Peyer's patch (tissue), 4 donors: ENCODE results near the gene WDR7. TPM values are rescaled to one million over a fixed set of nuclear protein-coding genes. Genes with fewer than 3 reads are reported as not detected.

Source experiments
- DNase-seq, 3 donors: peaks; one replicate each; pipeline ENCODE4 v3.0.0-alpha.2; 2017 to 2019
- H3K27ac ChIP-seq, 4 donors: fragments of 200-600 bp; sonication (generic); one replicate each; pipeline ENCODE4 v1.5.1; 2016 to 2019
- H3K27me3 ChIP-seq, 2 donors: fragments of 200-600 bp; sonication (generic); one replicate each; pipeline ENCODE4 v1.5.1; 2019
- H3K36me3 ChIP-seq, 3 donors: fragments of 200-600 bp; sonication (generic); one replicate each; pipeline ENCODE4 v1.5.1; 2016 to 2019
- H3K4me1 ChIP-seq, 4 donors: fragments of 200-600 bp; sonication (generic); one replicate each; pipeline ENCODE4 v1.5.1; 2016 to 2019
- H3K4me3 ChIP-seq, 4 donors: fragments of 200-600 bp; sonication (generic); 1 replicate in 3 of 4; 2 replicates in 1 of 4; pipeline ENCODE4 v1.5.1; 2016 to 2019; ENCODE audit warnings: mild to moderate bottlenecking in 1 of 4
- H3K9me3 ChIP-seq, 4 donors: fragments of 200-600 bp; sonication (generic); one replicate each; pipeline ENCODE4 v1.5.1; 2016 to 2019; ENCODE audit warnings: mild to moderate bottlenecking in 1 of 4
- POLR2A ChIP-seq, 2 donors: fragments of 450-650 bp; IDR thresholded peaks; one replicate each; pipeline ENCODE4 v1.5.1; 2017; ENCODE audit warnings: antibody characterized with exemption in 2 of 2, mild to moderate bottlenecking in 2 of 2, moderate library complexity in 2 of 2
- total RNA-seq, 4 donors: library from RNA; depleted of rRNA; stranded (reverse); fragments of >200 nt; gene quantifications; one replicate each; pipeline ENCODE4 v1.1.0, GENCODE V29; 2016
- TF ChIP-seq, protein P1 (sequence below), 6 experiments: fragments of 450-650 bp in 4 of 6; fragments of 200-600 bp in 2 of 6; sonication (generic) in 1 of 6; IDR thresholded peaks; one replicate each; pipeline ENCODE4 v1.5.1; 2017 to 2019; ENCODE audit warnings: antibody characterized with exemption in 6 of 6, mild to moderate bottlenecking in 3 of 6, moderate library complexity in 1 of 6

WDR7 gene
- total RNA-seq, 4 donors from 2014 or later = 28.0 to 60.2 (median 34.4) TPM

DNA sequence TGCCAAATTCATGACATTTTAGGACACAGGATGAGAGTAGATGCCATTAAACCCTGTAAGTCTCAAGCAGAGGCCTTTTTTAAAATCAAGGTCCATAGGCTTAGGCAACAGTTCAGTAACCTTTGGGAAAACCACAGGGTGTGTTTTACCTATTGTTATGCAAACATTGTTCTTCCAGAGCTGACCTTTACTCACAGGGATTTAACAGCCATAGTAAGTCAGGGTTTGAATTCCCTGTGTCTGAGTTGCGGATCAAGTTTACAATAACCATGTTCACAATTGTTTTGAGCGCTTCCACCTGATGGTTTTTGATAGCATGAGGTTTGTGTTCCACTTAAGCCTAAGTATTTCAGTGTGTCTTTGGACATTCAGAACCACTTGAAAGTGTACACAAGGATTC, 335.7 kb downstream of the WDR7 start:
- no peak overlapping the region for H3K27ac ChIP-seq
- H3K36me3 ChIP-seq = no peaks in the 10 kb centered on the region
- TF ChIP-seq, protein P1, sequence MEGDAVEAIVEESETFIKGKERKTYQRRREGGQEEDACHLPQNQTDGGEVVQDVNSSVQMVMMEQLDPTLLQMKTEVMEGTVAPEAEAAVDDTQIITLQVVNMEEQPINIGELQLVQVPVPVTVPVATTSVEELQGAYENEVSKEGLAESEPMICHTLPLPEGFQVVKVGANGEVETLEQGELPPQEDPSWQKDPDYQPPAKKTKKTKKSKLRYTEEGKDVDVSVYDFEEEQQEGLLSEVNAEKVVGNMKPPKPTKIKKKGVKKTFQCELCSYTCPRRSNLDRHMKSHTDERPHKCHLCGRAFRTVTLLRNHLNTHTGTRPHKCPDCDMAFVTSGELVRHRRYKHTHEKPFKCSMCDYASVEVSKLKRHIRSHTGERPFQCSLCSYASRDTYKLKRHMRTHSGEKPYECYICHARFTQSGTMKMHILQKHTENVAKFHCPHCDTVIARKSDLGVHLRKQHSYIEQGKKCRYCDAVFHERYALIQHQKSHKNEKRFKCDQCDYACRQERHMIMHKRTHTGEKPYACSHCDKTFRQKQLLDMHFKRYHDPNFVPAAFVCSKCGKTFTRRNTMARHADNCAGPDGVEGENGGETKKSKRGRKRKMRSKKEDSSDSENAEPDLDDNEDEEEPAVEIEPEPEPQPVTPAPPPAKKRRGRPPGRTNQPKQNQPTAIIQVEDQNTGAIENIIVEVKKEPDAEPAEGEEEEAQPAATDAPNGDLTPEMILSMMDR (IDR thresholded peaks at IDR 0.05) = no peak
- TF ChIP-seq POLR2A (IDR thresholded peaks at IDR 0.05) = no peak
- H3K4me3 ChIP-seq = no peak overlapping the region
- no peaks in the 10 kb centered on the region for H3K4me1 ChIP-seq
- H3K27me3 ChIP-seq = no peaks in the 10 kb centered on the region
- H3K9me3 ChIP-seq = no peaks in the 10 kb centered on the region
- DNase-seq = no peak

DNA sequence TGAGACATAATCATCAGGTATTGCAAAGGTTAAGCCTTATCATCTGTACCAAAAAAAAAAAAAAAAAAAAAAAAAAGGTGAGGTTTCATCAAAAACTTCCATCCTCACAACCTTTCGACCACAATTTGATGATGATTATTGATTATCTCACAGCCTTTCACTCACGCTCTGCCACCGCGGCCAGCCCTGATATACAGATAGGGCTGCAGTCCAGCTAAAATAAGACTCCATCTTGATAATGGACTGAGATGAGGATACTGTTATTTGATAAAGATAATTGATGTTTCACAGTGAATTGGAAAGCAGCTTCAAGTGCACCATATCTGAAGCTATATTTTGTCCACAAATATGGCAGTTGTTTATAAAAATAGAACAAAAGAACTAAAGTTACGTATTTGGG, 336.1 kb downstream of the WDR7 start:
- Histone ChIP-seq H3K27ac (no peak overlapping the region), H3K36me3 (no peaks in the 10 kb centered on the region), H3K9me3 (no peaks in the 10 kb centered on the region), H3K4me3 (no peak overlapping the region), H3K27me3 (no peaks in the 10 kb centered on the region), H3K4me1 (no peaks in the 10 kb centered on the region)
- TF ChIP-seq, protein P1 (IDR thresholded peaks at IDR 0.05) = no peak
- no peak for TF ChIP-seq POLR2A (IDR thresholded peaks at IDR 0.05)
- DNase-seq = no peak

DNA sequence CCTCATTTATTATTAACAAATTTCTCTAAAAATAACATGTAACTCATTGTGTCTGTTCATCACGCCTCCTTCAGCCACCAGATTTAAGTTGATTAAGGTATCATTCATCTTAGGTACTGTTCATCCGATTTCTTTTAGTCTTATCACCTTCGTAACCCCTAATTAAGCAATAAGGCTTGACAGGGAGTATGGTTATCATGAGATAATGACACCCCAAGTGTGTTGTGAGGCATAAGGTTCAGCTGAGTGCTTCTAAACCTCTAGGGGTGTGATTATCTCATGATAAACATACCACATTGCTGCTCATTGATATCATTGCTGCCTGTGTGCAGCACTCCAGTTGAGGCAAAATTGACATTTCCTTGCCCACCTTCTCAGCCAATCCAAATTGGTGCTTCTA, 336.9 kb downstream of the WDR7 start:
- no peak for TF ChIP-seq POLR2A (IDR thresholded peaks at IDR 0.05)
- TF ChIP-seq, protein P1 (IDR thresholded peaks at IDR 0.05) = no peak
- H3K36me3 ChIP-seq = no peaks in the 10 kb centered on the region
- DNase-seq = no peak

DNA sequence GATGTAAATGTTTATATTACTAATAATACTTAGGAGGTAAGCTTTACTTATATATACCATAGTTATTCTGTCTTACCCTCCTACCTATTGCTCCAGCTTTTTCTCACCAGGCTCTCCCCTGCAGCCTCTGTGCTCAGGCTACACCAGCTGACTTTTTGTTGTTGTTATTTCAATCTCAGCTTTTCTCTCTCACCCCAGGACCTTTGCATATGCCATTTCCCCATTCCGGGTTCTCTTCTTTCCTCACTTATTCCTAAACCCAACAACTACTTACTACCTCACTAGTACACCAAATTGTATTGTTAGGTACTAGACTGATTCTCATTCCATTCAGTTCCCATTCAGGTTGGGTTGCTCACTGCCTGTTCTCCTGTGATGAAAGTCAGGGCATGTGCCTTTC, 339.5 kb downstream of the WDR7 start:
- Histone ChIP-seq H3K4me1 (no peaks in the 10 kb centered on the region), H3K27ac (no peak overlapping the region), H3K9me3 (no peaks in the 10 kb centered on the region), H3K4me3 (no peak overlapping the region), H3K36me3 (no peaks in the 10 kb centered on the region), H3K27me3 (no peaks in the 10 kb centered on the region)
- TF ChIP-seq POLR2A (IDR thresholded peaks at IDR 0.05) = no peak
- TF ChIP-seq, protein P1 (IDR thresholded peaks at IDR 0.05) = no peak
- no peak for DNase-seq

More for the DNA sequence above, 336.9 kb downstream of the WDR7 start:
- H3K9me3 ChIP-seq = no peaks in the 10 kb centered on the region
- H3K4me1 ChIP-seq = no peaks in the 10 kb centered on the region
- H3K27me3 ChIP-seq = no peaks in the 10 kb centered on the region
- H3K27ac ChIP-seq = no peak overlapping the region
- H3K4me3 ChIP-seq = no peak overlapping the region

DNA sequence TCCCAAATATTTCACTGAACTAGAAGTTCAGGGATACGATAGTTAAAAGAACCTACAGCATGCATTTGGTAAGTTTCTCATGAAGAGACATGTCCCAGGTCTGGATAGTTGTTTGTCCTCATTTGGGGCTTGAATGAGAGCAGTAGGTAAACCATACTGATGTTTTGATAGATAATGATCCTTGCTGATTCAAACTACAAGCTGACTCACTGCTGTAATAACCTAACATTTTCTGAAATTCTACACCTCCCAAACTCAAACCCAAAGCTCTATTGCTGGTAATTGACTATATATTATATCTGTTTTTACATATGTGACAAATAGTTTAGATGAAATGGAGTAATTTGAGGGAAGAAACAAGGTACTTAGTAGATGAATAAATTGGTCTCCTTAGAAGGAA, 341.6 kb downstream of the WDR7 start:
- DNase-seq = no peak
- H3K4me3 ChIP-seq = no peak overlapping the region
- no peak for TF ChIP-seq POLR2A (IDR thresholded peaks at IDR 0.05)
- TF ChIP-seq, protein P1 (IDR thresholded peaks at IDR 0.05) = no peak
- H3K9me3 ChIP-seq = no peaks in the 10 kb centered on the region
- H3K36me3 ChIP-seq = no peaks in the 10 kb centered on the region
- no peak overlapping the region for H3K27ac ChIP-seq
- H3K27me3 ChIP-seq = no peaks in the 10 kb centered on the region
- no peaks in the 10 kb centered on the region for H3K4me1 ChIP-seq

DNA sequence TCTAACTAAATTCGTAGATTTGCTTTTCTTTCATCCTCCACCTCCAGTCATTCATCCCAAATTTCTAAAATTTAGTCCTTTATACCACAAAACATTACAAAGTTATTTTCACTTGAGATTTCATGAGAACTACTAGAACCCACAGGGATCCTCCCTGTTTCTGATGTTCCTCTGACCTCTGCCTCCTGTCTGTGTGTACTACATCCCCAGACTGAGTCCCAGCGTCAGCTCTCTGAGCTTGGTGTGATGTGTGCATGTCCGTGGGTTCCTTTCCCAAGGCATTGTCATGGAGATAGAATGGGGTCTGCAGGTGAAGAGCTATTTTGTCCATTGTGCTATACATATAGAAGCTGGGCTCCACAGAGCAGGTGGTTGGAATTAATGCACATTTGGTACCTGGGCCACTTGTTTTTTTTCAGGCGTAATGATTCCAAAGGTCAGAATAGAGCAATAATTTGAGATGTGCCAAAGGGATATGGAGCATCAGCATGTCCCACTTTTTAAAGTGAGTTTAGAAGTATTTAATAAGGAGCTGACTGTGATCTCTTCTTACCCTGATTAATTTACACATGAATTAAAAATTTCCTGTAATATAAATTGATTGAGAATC, 344.5 kb downstream of the WDR7 start:
- no peak overlapping the region for H3K27ac ChIP-seq
- no peaks in the 10 kb centered on the region for H3K27me3 ChIP-seq
- H3K9me3 ChIP-seq = no peaks in the 10 kb centered on the region
- no peak overlapping the region for H3K4me3 ChIP-seq
- H3K4me1 ChIP-seq = no peaks in the 10 kb centered on the region
- no peak for DNase-seq
- H3K36me3 ChIP-seq = no peaks in the 10 kb centered on the region
- TF ChIP-seq, protein P1 (IDR thresholded peaks at IDR 0.05) = peak in 2 of 6 experiments; percentile 15 to 27
- TF ChIP-seq POLR2A (IDR thresholded peaks at IDR 0.05) = no peak
